Endodermal cell (in vitro differentiated cells): ENCODE data around the gene KIF16B. TPM values are rescaled to one million over a fixed set of nuclear protein-coding genes. Genes with fewer than 3 reads are reported as not detected.

Experiments
- DNase-seq: peaks from one replicate; pipeline ENCODE4 v3.0.0-alpha.2; 2017
- H3K27ac ChIP-seq: 2 replicates; pipeline ENCODE4 v1.5.1; 2013; ENCODE audit warnings: mild to moderate bottlenecking, low read depth, low read length, moderate library complexity
- H3K27me3 ChIP-seq: 2 replicates; pipeline ENCODE4 v1.6.1; 2013; ENCODE audit warnings: mild to moderate bottlenecking, low read length, moderate library complexity; ENCODE audit not compliant: insufficient read depth, control insufficient read depth, poor library complexity, severe bottlenecking
- H3K36me3 ChIP-seq: 2 replicates; pipeline ENCODE4 v1.7.0; 2013; ENCODE audit warnings: mild to moderate bottlenecking, low read length, moderate library complexity; ENCODE audit not compliant: control insufficient read depth, insufficient read depth
- H3K4me1 ChIP-seq: one replicate; pipeline ENCODE4 v1.7.0; 2013; ENCODE audit warnings: low read length; ENCODE audit not compliant: control insufficient read depth, insufficient read depth
- H3K4me3 ChIP-seq: 2 replicates; pipeline ENCODE4 v1.5.1; 2013; ENCODE audit warnings: mild to moderate bottlenecking, low read length, moderate library complexity
- H3K9ac ChIP-seq: 2 replicates; pipeline ENCODE4 v1.6.1; 2013; ENCODE audit warnings: mild to moderate bottlenecking, low read length, moderate library complexity; ENCODE audit not compliant: poor library complexity, severe bottlenecking; ENCODE audit errors: extremely low read depth
- H3K9me3 ChIP-seq: 2 replicates; pipeline ENCODE4 v1.6.1; 2013; ENCODE audit warnings: mild to moderate bottlenecking, low read length, moderate library complexity; ENCODE audit not compliant: control insufficient read depth
- H3K27ac Mint-ChIP-seq: 2 replicates; pipeline ENCODE4 v1.8.0; 2020; ENCODE audit warnings: mixed read lengths
- H3K27me3 Mint-ChIP-seq: 2 replicates; pipeline ENCODE4 v1.8.0; 2021; ENCODE audit warnings: mild to moderate bottlenecking, mixed read lengths; ENCODE audit not compliant: insufficient read depth
- H3K36me3 Mint-ChIP-seq: 2 replicates; pipeline ENCODE4 v1.8.0; 2020; ENCODE audit warnings: low read depth, mixed read lengths
- H3K4me1 Mint-ChIP-seq: 2 replicates; pipeline ENCODE4 v1.8.0; 2020; ENCODE audit warnings: mixed read lengths
- H3K4me3 Mint-ChIP-seq: 2 replicates; pipeline ENCODE4 v1.8.0; 2020; ENCODE audit warnings: mild to moderate bottlenecking, moderate library complexity, mixed read lengths
- H3K9me3 Mint-ChIP-seq: 2 replicates; pipeline ENCODE4 v1.8.0; 2020; ENCODE audit warnings: mild to moderate bottlenecking, mixed read lengths
- WGBS, 2 experiments: methylation state at CpG; one replicate each; pipeline versions ENCODE4 v1.1.5 to v1.1.7; 2013; ENCODE audit warnings: missing lambda C conversion rate in 2 of 2, mixed read lengths in 1 of 2; ENCODE audit not compliant: insufficient coverage in 1 of 2, insufficient read length in 1 of 2; 5-methylcytosine and 5-hydroxymethylcytosine counted together
- total RNA-seq, 2 donors: library from RNA; stranded (reverse); fragmentation: NEBNext Ultra II Directional in 1 of 2; extraction: Animal tissue kit (Norgen Biotek cat#: 25700) in 1 of 2; gene quantifications; 2 replicates in 1 of 2; 3 replicates in 1 of 2; pipeline ENCODE4 v1.2.1, GENCODE V29; 2021
- TF ChIP-seq, protein P1 (sequence below): fragments of 200-600 bp; sonication (generic); conservative IDR thresholded peaks from 2 replicates; pipeline ENCODE4 v1.5.0; 2021; ENCODE audit warnings: antibody characterized with exemption, mild to moderate bottlenecking

Gene KIF16B
- total RNA-seq, 2 donors from 2014 or later = 17.3 to 18.8 TPM

DNA sequence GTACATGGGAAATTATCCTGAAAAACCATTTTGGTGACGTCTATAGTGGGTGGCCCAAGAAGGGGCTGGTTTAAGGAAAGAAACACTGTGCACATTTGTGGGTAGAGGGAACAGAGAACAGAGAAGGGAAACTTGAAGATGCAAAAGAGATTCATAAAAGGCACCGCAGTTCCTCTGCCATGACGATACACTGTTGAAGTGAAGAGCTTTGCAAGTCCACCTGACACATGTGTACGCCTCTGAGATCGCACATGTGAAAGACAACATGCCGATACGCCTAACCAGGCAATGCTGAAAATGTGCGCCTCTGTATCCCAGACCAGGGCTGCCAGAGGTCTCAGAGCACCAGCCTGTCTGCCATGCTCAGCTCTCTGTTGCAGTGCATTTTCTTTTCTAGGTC lies 180.9 kb downstream of the KIF16B start:
- Histone ChIP-seq H3K27me3 (no peaks in the 10 kb centered on the region), H3K9me3 (no peaks in the 10 kb centered on the region), H3K4me3 (no peak overlapping the region), H3K36me3 (no peaks in the 10 kb centered on the region), H3K4me1 (no peaks in the 10 kb centered on the region), H3K9ac (no peak overlapping the region), H3K27ac (no peak overlapping the region)
- Mint-ChIP-seq H3K4me1 (no peaks in the 10 kb centered on the region), H3K9me3 (no peaks in the 10 kb centered on the region), H3K36me3 (peaks cover 15% of the 10 kb centered on the region), H3K4me3 (no peak overlapping the region), H3K27me3 (no peaks in the 10 kb centered on the region), H3K27ac (no peak overlapping the region)
- TF ChIP-seq, protein P1, sequence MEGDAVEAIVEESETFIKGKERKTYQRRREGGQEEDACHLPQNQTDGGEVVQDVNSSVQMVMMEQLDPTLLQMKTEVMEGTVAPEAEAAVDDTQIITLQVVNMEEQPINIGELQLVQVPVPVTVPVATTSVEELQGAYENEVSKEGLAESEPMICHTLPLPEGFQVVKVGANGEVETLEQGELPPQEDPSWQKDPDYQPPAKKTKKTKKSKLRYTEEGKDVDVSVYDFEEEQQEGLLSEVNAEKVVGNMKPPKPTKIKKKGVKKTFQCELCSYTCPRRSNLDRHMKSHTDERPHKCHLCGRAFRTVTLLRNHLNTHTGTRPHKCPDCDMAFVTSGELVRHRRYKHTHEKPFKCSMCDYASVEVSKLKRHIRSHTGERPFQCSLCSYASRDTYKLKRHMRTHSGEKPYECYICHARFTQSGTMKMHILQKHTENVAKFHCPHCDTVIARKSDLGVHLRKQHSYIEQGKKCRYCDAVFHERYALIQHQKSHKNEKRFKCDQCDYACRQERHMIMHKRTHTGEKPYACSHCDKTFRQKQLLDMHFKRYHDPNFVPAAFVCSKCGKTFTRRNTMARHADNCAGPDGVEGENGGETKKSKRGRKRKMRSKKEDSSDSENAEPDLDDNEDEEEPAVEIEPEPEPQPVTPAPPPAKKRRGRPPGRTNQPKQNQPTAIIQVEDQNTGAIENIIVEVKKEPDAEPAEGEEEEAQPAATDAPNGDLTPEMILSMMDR = no peak
- WGBS, 2 experiments = 96 to 98% methylated on average over 8 of the region's 8 CpGs
- DNase-seq = no peak

DNA sequence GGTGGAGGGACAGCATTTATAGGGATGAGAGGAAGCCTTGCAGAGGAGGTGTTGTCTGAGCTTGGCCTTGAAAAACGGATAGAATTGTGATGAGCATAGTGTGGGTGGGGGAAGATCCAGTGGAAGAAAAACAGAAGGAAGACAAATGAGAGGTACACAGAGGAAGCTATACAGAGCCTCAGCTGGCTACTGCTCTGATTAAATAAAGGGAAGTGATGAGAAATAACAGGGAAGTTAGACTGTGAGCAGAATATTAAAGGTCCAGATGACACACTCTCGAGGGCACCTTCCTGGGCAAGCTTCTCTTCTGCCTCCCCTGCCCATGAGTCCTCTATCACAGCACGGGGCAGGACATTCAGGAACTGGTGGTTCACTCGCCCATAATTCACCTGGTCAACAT lies 182.3 kb downstream of the KIF16B start:
- H3K27ac Mint-ChIP-seq = no peak overlapping the region
- H3K4me1 ChIP-seq = no peaks in the 10 kb centered on the region
- H3K27ac ChIP-seq = no peak overlapping the region
- no peak overlapping the region for H3K4me3 ChIP-seq
- no peaks in the 10 kb centered on the region for H3K36me3 ChIP-seq
- H3K27me3 Mint-ChIP-seq = no peaks in the 10 kb centered on the region
- no peaks in the 10 kb centered on the region for H3K9me3 ChIP-seq
- no peak overlapping the region for H3K4me3 Mint-ChIP-seq
- H3K4me1 Mint-ChIP-seq = no peaks in the 10 kb centered on the region
- no peak overlapping the region for H3K9ac ChIP-seq
- no peak for DNase-seq
- TF ChIP-seq, protein P1 = no peak
- peaks cover 15% of the 10 kb centered on the region for H3K36me3 Mint-ChIP-seq
- H3K27me3 ChIP-seq = no peaks in the 10 kb centered on the region
- 71 to 86% methylated on average over 4 of the region's 4 CpGs for WGBS, 2 experiments
- H3K9me3 Mint-ChIP-seq = no peaks in the 10 kb centered on the region

DNA sequence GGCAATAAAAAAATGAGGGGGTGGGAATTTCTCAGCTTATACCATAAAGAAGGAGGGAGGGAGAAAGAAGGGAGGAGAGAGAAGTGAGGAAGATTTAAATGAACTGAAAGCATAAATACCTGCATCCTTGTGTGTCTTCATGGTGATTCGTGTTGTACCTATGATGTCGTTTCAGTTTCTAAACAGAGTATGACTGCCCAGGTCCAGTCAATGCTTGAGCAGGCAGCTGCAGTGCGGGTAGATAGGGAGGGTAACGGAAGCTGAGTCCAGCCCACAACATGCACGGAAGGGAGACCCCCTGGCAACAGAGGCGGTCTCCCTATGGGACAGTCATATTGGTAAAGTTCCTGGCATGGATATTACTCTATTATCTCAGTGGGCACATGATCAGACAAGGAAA lies 184.5 kb downstream of the KIF16B start:
- no peak overlapping the region for H3K4me3 ChIP-seq
- no peaks in the 10 kb centered on the region for H3K4me1 ChIP-seq
- no peaks in the 10 kb centered on the region for H3K9me3 Mint-ChIP-seq
- no peaks in the 10 kb centered on the region for H3K27me3 Mint-ChIP-seq
- H3K27me3 ChIP-seq = no peaks in the 10 kb centered on the region
- no peaks in the 10 kb centered on the region for H3K4me1 Mint-ChIP-seq
- H3K9ac ChIP-seq = no peak overlapping the region
- no peaks in the 10 kb centered on the region for H3K9me3 ChIP-seq
- H3K36me3 ChIP-seq = no peaks in the 10 kb centered on the region
- DNase-seq = no peak
- H3K27ac Mint-ChIP-seq = no peak overlapping the region
- H3K36me3 Mint-ChIP-seq = peaks cover 23% of the 10 kb centered on the region
- TF ChIP-seq, protein P1 = no peak
- no peak overlapping the region for H3K4me3 Mint-ChIP-seq
- H3K27ac ChIP-seq = no peak overlapping the region
- WGBS, 2 experiments = 93 to 96% methylated on average over 5 to 6 of the region's 6 CpGs
